ENCODE results near the gene ZBTB44. TPM values are rescaled to one million over a fixed set of nuclear protein-coding genes. Genes with fewer than 3 reads are reported as not detected.

The ZBTB44 gene
- total RNA-seq, 1 experiment from 2014 or later, result 66.4 TPM

- Histone ChIP-seq H3K27me3 (ENCODE audit: control insufficient read depth, insufficient read depth, low read length) (no peaks in the 10 kb centered on the region), H3K4me3 (ENCODE audit: low read depth in 2 of 2, low read length in 2 of 2) (no peak overlapping the region), H3K27ac (ENCODE audit: low read length) (no peak overlapping the region), H3K36me3 (ENCODE audit: control insufficient read depth, insufficient read depth, low read length) (no peaks in the 10 kb centered on the region), H3K9me3 (ENCODE audit: control insufficient read depth, insufficient read depth, low read depth, low read length) (no peaks in the 10 kb centered on the region), H3K4me1 (ENCODE audit: control insufficient read depth, insufficient read depth, low read length) (no peaks in the 10 kb centered on the region)
- ChIA-PET CTCF (no interaction called here), POLR2A (interaction anchor here (0.7 kb wide), 1 partner anchor 72 kb away, joined by 4 read pairs; no protein-coding TSS in a partner anchor)
- DNase-seq (ENCODE audit: low read depth, low spot score) (no peak), ATAC-seq (no peak)
- in situ Hi-C loops (cut with HindIII; ENCODE audit: low pct_unique_long_range_greater_than_20kb, low sequenced_read_pairs) (no loop called here), intact Hi-C loops (cut with micrococcal nuclease; ENCODE audit: unreplicated experiment) (no loop called here)
- BruUV-seq (replicated peaks), result TSS peak; percentile 16
- no peak for TF ChIP-seq TCF7L2 (IDR thresholded peaks at IDR 0.05; ENCODE audit: low read depth, low read length)
- TF ChIP-seq CTCF (IDR thresholded peaks at IDR 0.05), result no peak
- no peak for TF ChIP-seq REST (IDR thresholded peaks at IDR 0.05; ENCODE audit: insufficient read depth in 1 of 2, low read depth in 2 of 2, low read length in 1 of 2)
- no peak for TF ChIP-seq POLR2AphosphoS5 (IDR thresholded peaks at IDR 0.05; ENCODE audit: low read depth, low read length)
- TF ChIP-seq SIN3A (IDR thresholded peaks at IDR 0.05; ENCODE audit: borderline replicate concordance, insufficient read depth, low read depth, low read length), result no peak
Observed at GRCh38 chr11:130278745-130279144, 36.0 kb downstream of the ZBTB44 start.

- no peak overlapping the region for H3K27ac ChIP-seq (ENCODE audit: low read length)
- ATAC-seq (no peak), DNase-seq (ENCODE audit: low read depth, low spot score) (no peak)
- ChIA-PET POLR2A (interaction anchor here (0.7 kb wide), 1 partner anchor 71 kb away, joined by 4 read pairs; no protein-coding TSS in a partner anchor), CTCF (no interaction called here)
- in situ Hi-C loops (cut with HindIII; ENCODE audit: low pct_unique_long_range_greater_than_20kb, low sequenced_read_pairs), result no loop called here
- TF ChIP-seq CTCF (IDR thresholded peaks at IDR 0.05), result no peak
- TF ChIP-seq SIN3A (IDR thresholded peaks at IDR 0.05; ENCODE audit: borderline replicate concordance, insufficient read depth, low read depth, low read length), result no peak
- TF ChIP-seq REST (IDR thresholded peaks at IDR 0.05; ENCODE audit: insufficient read depth in 1 of 2, low read depth in 2 of 2, low read length in 1 of 2), result no peak
- no peak for TF ChIP-seq POLR2AphosphoS5 (IDR thresholded peaks at IDR 0.05; ENCODE audit: low read depth, low read length)
- no peak for TF ChIP-seq TCF7L2 (IDR thresholded peaks at IDR 0.05; ENCODE audit: low read depth, low read length)
- intact Hi-C loops (cut with micrococcal nuclease; ENCODE audit: unreplicated experiment), result no loop called here
- H3K4me3 ChIP-seq (ENCODE audit: low read depth in 2 of 2, low read length in 2 of 2), result no peak overlapping the region
- no peaks in the 10 kb centered on the region for H3K9me3 ChIP-seq (ENCODE audit: control insufficient read depth, insufficient read depth, low read depth, low read length)
- H3K27me3 ChIP-seq (ENCODE audit: control insufficient read depth, insufficient read depth, low read length), result no peaks in the 10 kb centered on the region
- BruUV-seq (replicated peaks), result no TSS peak
- no peaks in the 10 kb centered on the region for H3K36me3 ChIP-seq (ENCODE audit: control insufficient read depth, insufficient read depth, low read length)
- no peaks in the 10 kb centered on the region for H3K4me1 ChIP-seq (ENCODE audit: control insufficient read depth, insufficient read depth, low read length)
Observed at GRCh38 chr11:130278151-130278550, 36.6 kb downstream of the ZBTB44 start.
